K562 (cell line): ENCODE measurements around the gene TBX1. TPM values are rescaled to one million over a fixed set of nuclear protein-coding genes. Genes with fewer than 3 reads are reported as not detected.

Experiments
- ATAC-seq: fragments of 200-7000 bp; cut with Tn5 transposase; 3 replicates; pipeline ENCODE4 v1.9.1; 2020; ENCODE audit warnings: moderate library complexity
- BruUV-seq: library from RNA; stranded (reverse); fragments of 400-500 nt; replicated peaks from 2 replicates; lab custom pipeline; 2021; lab: Mats Ljungman, UMichigan
- CTCF ChIA-PET: fragments of 300-600 bp; formaldehyde crosslinking; extraction: SDS; loops from one replicate; lab custom pipeline; 2021; ENCODE audit warnings: low intra/inter-chr PET ratio; lab: Yijun Ruan, JAX
- POLR2A ChIA-PET: fragments of 300-600, 350-650 bp; sonication (Branson Sonifier 250); formaldehyde crosslinking; extraction: SDS; loops from one replicate; lab custom pipeline; 2021; ENCODE audit warnings: antibody characterized with exemption, inconsistent platforms; lab: Yijun Ruan, JAX
- DNase-seq, 4 experiments: peaks; one replicate each; pipeline versions ENCODE4 v3.0.0 to v3.0.0-alpha.2; 2011 to 2018; ENCODE audit warnings: low spot score in 3 of 4, mixed read lengths in 3 of 4; ENCODE audit errors: extremely low read depth in 1 of 4
- FAIRE-seq: peaks from 2 replicates; lab custom pipeline; 2011; peaks lifted over from hg19 to GRCh38; lab: Jason Lieb, UNC
- H2AFZ ChIP-seq: 2 replicates; pipeline ENCODE4 v1.6.0; 2011; ENCODE audit warnings: low read depth, low read length, control low read depth, inconsistent platforms
- H3K27ac ChIP-seq: fragments of 200-600 bp; 3 replicates; pipeline ENCODE4 v1.8.0; 2011; ENCODE audit warnings: low read depth, mild to moderate bottlenecking, control low read depth, inconsistent platforms, low read length, moderate library complexity, mixed read lengths; ENCODE audit errors: extremely low read depth
- H3K27me3 ChIP-seq, 2 experiments: fragments of 300-600 bp in 1 of 2; 2 replicates in 1 of 2; 3 replicates in 1 of 2; pipeline versions ENCODE4 v1.6.0 to v1.8.0; 2011; ENCODE audit warnings: inconsistent platforms in 2 of 2, low read length in 2 of 2, mild to moderate bottlenecking in 1 of 2, mixed read lengths in 1 of 2, moderate library complexity in 1 of 2; ENCODE audit not compliant: control insufficient read depth in 2 of 2, insufficient read depth in 2 of 2
- H3K36me3 ChIP-seq: fragments of 300-600 bp; 3 replicates; pipeline ENCODE4 v1.8.0; 2011; ENCODE audit warnings: mild to moderate bottlenecking, low read length, inconsistent platforms; ENCODE audit not compliant: control insufficient read depth, insufficient read depth
- H3K4me1 ChIP-seq, 2 experiments: fragments of 200-600 bp in 1 of 2; replicated peaks in 1 of 2; 2 replicates in 1 of 2; 3 replicates in 1 of 2; pipeline versions ENCODE4 v1.5.1 to v1.8.0; 2011; ENCODE audit warnings: inconsistent platforms in 2 of 2, low read length in 2 of 2, mild to moderate bottlenecking in 1 of 2, mixed read lengths in 1 of 2, moderate library complexity in 1 of 2; ENCODE audit not compliant: control insufficient read depth in 2 of 2, insufficient read depth in 2 of 2
- H3K4me2 ChIP-seq: 2 replicates; pipeline ENCODE4 v1.6.1; 2011; ENCODE audit warnings: low read length, control low read depth, inconsistent platforms, mixed read lengths; ENCODE audit not compliant: insufficient read depth
- H3K4me3 ChIP-seq: fragments of 200-600 bp; sonication (generic), shearing (Covaris generic); 2 replicates; pipeline ENCODE4 v1.5.1; 2016; ENCODE audit warnings: control low read depth, inconsistent platforms
- H3K79me2 ChIP-seq: fragments of 200-600 bp; 3 replicates; pipeline ENCODE4 v1.8.0; 2011; ENCODE audit warnings: low read length, inconsistent platforms; ENCODE audit not compliant: control insufficient read depth, insufficient read depth
- H3K9ac ChIP-seq, 2 experiments: 2 replicates each; pipeline versions ENCODE4 v1.6.0 to v1.6.1; 2011; ENCODE audit warnings: low read depth in 2 of 2, low read length in 2 of 2, control low read depth in 1 of 2, inconsistent platforms in 1 of 2, mild to moderate bottlenecking in 1 of 2, mixed read lengths in 1 of 2; ENCODE audit not compliant: insufficient read depth in 1 of 2
- H3K9me1 ChIP-seq: one replicate; pipeline ENCODE4 v1.6.0; 2011; ENCODE audit warnings: inconsistent platforms, mild to moderate bottlenecking, low read length, moderate library complexity; ENCODE audit not compliant: control insufficient read depth, insufficient read depth
- H3K9me3 ChIP-seq: replicated peaks from 2 replicates; pipeline ENCODE4 v1.5.1; 2011; ENCODE audit warnings: low read depth, low read length, inconsistent platforms; ENCODE audit not compliant: control insufficient read depth, insufficient read depth
- H4K20me1 ChIP-seq: replicated peaks from 2 replicates; pipeline ENCODE4 v1.6.1; 2011; ENCODE audit warnings: low read length, inconsistent platforms, mixed read lengths; ENCODE audit not compliant: control insufficient read depth, insufficient read depth
- ADNP ChIP-seq: fragments of 200-800 bp; sonication (Bioruptor generic); IDR thresholded peaks from 2 replicates; pipeline ENCODE4 v1.6.1; 2016; ENCODE audit warnings: missing genetic modification characterization, missing compliant biosample characterization
- ATF4 ChIP-seq: fragments of 450-650 bp; formaldehyde crosslinking; IDR thresholded peaks from 2 replicates; pipeline ENCODE4 v1.4.0; 2022; ENCODE audit warnings: mild to moderate bottlenecking, moderate library complexity
- C11orf30 ChIP-seq: fragments of 450-650 bp; IDR thresholded peaks from 2 replicates; pipeline ENCODE4 v1.6.1; 2016; ENCODE audit warnings: low read depth, mild to moderate bottlenecking
- FOXK1 ChIP-seq: sonication (generic); formaldehyde crosslinking; IDR thresholded peaks from 2 replicates; pipeline ENCODE4 v1.8.0; 2022; ENCODE audit warnings: missing genetic modification reagents, mild to moderate bottlenecking, borderline replicate concordance
- JUN ChIP-seq, 2 experiments: sonication (generic) in 1 of 2; formaldehyde crosslinking in 1 of 2; IDR thresholded peaks; 2 replicates each; pipeline versions ENCODE4 v1.6.1 to v1.8.0; 2012 to 2022; ENCODE audit warnings: borderline replicate concordance in 2 of 2, mild to moderate bottlenecking in 2 of 2, improper control_type of control experiment in 1 of 2, low read depth in 1 of 2, low read length in 1 of 2, missing genetic modification reagents in 1 of 2
- KDM5B ChIP-seq: fragments of 200-600 bp; sonication (generic); IDR thresholded peaks from 2 replicates; pipeline ENCODE4 v1.6.1; 2012; ENCODE audit warnings: low read depth, mild to moderate bottlenecking, moderate library complexity, low read length, control low read depth, inconsistent platforms; ENCODE audit not compliant: insufficient replicate concordance
- NCOA2 ChIP-seq, 2 experiments: fragments of 450-650 bp; IDR thresholded peaks; 2 replicates each; pipeline ENCODE4 v1.6.1; 2018; ENCODE audit warnings: mild to moderate bottlenecking in 2 of 2, moderate library complexity in 1 of 2; ENCODE audit not compliant: partially characterized antibody in 2 of 2
- NEUROD1 ChIP-seq: fragments of 150-350 bp; IDR thresholded peaks from 2 replicates; pipeline ENCODE4 v1.6.1; 2014; ENCODE audit warnings: borderline replicate concordance, low read length, low read depth; ENCODE audit not compliant: partially characterized antibody
- NFATC3 ChIP-seq: fragments of 450-650 bp; IDR thresholded peaks from 2 replicates; pipeline ENCODE4 v1.6.1; 2017; ENCODE audit warnings: mild to moderate bottlenecking
- RBM17 ChIP-seq: fragments of 200-400 bp; formaldehyde crosslinking; IDR thresholded peaks from 2 replicates; pipeline ENCODE4 v1.6.1; 2017; ENCODE audit warnings: low read depth, mild to moderate bottlenecking, low read length, borderline replicate concordance
- SMARCE1 ChIP-seq: fragments of 450-650 bp; IDR thresholded peaks from 2 replicates; pipeline ENCODE4 v1.7.1; 2016; ENCODE audit warnings: mild to moderate bottlenecking
- U2AF1 ChIP-seq: fragments of 200-400 bp; formaldehyde crosslinking; optimal IDR thresholded peaks from 2 replicates; pipeline ENCODE3; 2017; ENCODE audit warnings: mild to moderate bottlenecking, low read depth, low read length, moderate library complexity
- WHSC1 ChIP-seq: IDR thresholded peaks from one replicate; pipeline ENCODE4 v1.6.1; 2012; ENCODE audit warnings: low read length, control low read depth, inconsistent platforms
- ZNF41 ChIP-seq: fragments of 250-450 bp; sonication (Bioruptor Pico); conservative IDR thresholded peaks from 2 replicates; pipeline ENCODE4 v1.4.0; 2020; ENCODE audit warnings: mild to moderate bottlenecking
- ZNF551 ChIP-seq: fragments of 250-450 bp; sonication (Bioruptor Pico); IDR thresholded peaks from 2 replicates; pipeline ENCODE4 v1.5.0; 2021; ENCODE audit warnings: mild to moderate bottlenecking, moderate library complexity
- WGBS: fragments of 100-300 bp; shearing (Covaris generic); methylation state at CpG from one replicate; pipeline ENCODE4 v1.1.6; 2016; ENCODE audit warnings: low coverage, mixed read lengths; ENCODE audit not compliant: insufficient coverage; ENCODE audit errors: missing lambda C conversion rate; 5-methylcytosine and 5-hydroxymethylcytosine counted together
- in situ Hi-C: fragments of 300-500 bp; cut with MboI; formaldehyde crosslinking; loops from 4 replicates; pipeline ENCODE4 v1.15.0; 2018; ENCODE audit warnings: inconsistent platforms, mixed read lengths
- intact Hi-C: fragments of 100-400 bp; cut with micrococcal nuclease; formaldehyde crosslinking; loops from 2 replicates; pipeline ENCODE4 v1.14.2; 2022
- polyA plus RNA-seq, 8 experiments: library from polyadenylated mRNA; depleted of rRNA in 4 of 8; stranded (reverse) in 5 of 8; unstranded in 3 of 8; fragments of >200 nt; fragmentation: Nextera tagmentation in 2 of 8; fragmentation: Illumina TruSeq in 1 of 8; extraction: Ambion mirVana in 2 of 8; extraction: Trizol in 1 of 8; gene quantifications; 2 replicates each; pipeline versions ENCODE4 v1.2.1 to v1.2.3, GENCODE V29; 2011 to 2014; ENCODE audit warnings: inconsistent platforms in 1 of 8, missing spikeins in 1 of 8
- total RNA-seq, 7 experiments: library from RNA; depleted of rRNA in 6 of 7; stranded (reverse); fragments of >200 nt in 6 of 7; fragmentation: Illumina TruSeq in 2 of 7; extraction: Trizol in 2 of 7; gene quantifications; 2 replicates each; pipeline versions ENCODE4 v1.2.1 to v1.2.3, GENCODE V29; 2011 to 2021; ENCODE audit warnings: low replicate concordance in 1 of 7
- TF ChIP-seq, protein P1 (sequence below): fragments of 450-650 bp; IDR thresholded peaks from 2 replicates; pipeline ENCODE4 v1.7.1; 2018; ENCODE audit warnings: mild to moderate bottlenecking, low read depth; ENCODE audit not compliant: partially characterized antibody

Gene TBX1
- total and polyA plus RNA-seq, 9 of the 15 experiments (the other 6 are each of a cell fraction or from before 2014, with no cell fraction given): 0.07 to 35.0 (median 3.9) TPM

- no peak for TF ChIP-seq JUN (IDR thresholded peaks at IDR 0.05; ENCODE audit: borderline replicate concordance, low read depth, low read length)
- peak; percentile 65; the same call in 1 of the 2 replicates for TF ChIP-seq JUN (CRISPR knock-in tag; IDR thresholded peaks at IDR 0.05; ENCODE audit: borderline replicate concordance)
- TF ChIP-seq, all 486 proteins: peak for 7
Measured at GRCh38 chr22:19796160-19796559, 35.6 kb downstream of the TBX1 start (continued).

- Histone ChIP-seq H3K27ac (no peak overlapping the region), H2AFZ (no peak overlapping the region), H3K36me3 (no peaks in the 10 kb centered on the region), H3K4me1 (peaks cover 0 to 45% of the 10 kb centered on the region in 2 experiments; a peak in 1 of 5 replicates), H3K9me1 (no peaks in the 10 kb centered on the region), H4K20me1 (0 out of 2 replicates have a peak, but pooled peaks cover 4% of the 10 kb centered on the region), H3K27me3 (no peaks in the 10 kb centered on the region), H3K4me3 (no peak overlapping the region), H3K9ac (peak overlapping the region in 1 of 2 experiments; percentile 42; a peak in 2 of 4 replicates), H3K4me2 (no peak overlapping the region), H3K79me2 (no peaks in the 10 kb centered on the region), H3K9me3 (no peaks in the 10 kb centered on the region)
- peak; percentile 49 for ATAC-seq
- BruUV-seq: no TSS peak
- WGBS: 58% methylated on average over 24 of the region's 24 CpGs
- ChIA-PET CTCF (no interaction called here), POLR2A (interaction anchor here (0.5 to 6.8 kb wide), 9 partner anchors 11 to 709 kb away, joined by 3 to 43 read pairs (median 3); no protein-coding TSS in a partner anchor)
- intact Hi-C loops (no loop called here), in situ Hi-C loops (no loop called here)
- peak in 3 of 4 experiments; percentile 74 to 89 (median 86) for DNase-seq
- no peak for FAIRE-seq
- TF ChIP-seq U2AF1 (no peak), NEUROD1 (no peak), NFATC3 (no peak), WHSC1 (peak; percentile 40), FOXK1 (CRISPR knock-in tag) (no peak), RBM17 (no peak), KDM5B (peak; percentile 27), SMARCE1 (no peak), ATF4 (CRISPR knock-in tag) (no peak), C11orf30 (no peak), NCOA2 (IDR thresholded peaks at IDR 0.05; ENCODE audit: partially characterized antibody in 2 of 2) (no peak), ZNF41 (no peak), ZNF551 (CRISPR knock-in tag) (no peak), ADNP (tag) (no peak)
- TF ChIP-seq, protein P1, sequence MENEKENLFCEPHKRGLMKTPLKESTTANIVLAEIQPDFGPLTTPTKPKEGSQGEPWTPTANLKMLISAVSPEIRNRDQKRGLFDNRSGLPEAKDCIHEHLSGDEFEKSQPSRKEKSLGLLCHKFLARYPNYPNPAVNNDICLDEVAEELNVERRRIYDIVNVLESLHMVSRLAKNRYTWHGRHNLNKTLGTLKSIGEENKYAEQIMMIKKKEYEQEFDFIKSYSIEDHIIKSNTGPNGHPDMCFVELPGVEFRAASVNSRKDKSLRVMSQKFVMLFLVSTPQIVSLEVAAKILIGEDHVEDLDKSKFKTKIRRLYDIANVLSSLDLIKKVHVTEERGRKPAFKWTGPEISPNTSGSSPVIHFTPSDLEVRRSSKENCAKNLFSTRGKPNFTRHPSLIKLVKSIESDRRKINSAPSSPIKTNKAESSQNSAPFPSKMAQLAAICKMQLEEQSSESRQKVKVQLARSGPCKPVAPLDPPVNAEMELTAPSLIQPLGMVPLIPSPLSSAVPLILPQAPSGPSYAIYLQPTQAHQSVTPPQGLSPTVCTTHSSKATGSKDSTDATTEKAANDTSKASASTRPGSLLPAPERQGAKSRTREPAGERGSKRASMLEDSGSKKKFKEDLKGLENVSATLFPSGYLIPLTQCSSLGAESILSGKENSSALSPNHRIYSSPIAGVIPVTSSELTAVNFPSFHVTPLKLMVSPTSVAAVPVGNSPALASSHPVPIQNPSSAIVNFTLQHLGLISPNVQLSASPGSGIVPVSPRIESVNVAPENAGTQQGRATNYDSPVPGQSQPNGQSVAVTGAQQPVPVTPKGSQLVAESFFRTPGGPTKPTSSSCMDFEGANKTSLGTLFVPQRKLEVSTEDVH: no peak
Measured at GRCh38 chr22:19797086-19798002, 36.8 kb downstream of the TBX1 start.
